B cell (primary cell): ENCODE data around the gene TLK2. TPM values are rescaled to one million over a fixed set of nuclear protein-coding genes. Genes with fewer than 3 reads are reported as not detected.
"Not testable (repeated sequence)": the region's sequence is repeated elsewhere in the genome, so short reads cannot be mapped to it uniquely, and the experiment has no call there.

Experiments used
- ATAC-seq: fragments of 200-7000 bp; cut with Tn5 transposase; one replicate; pipeline ENCODE4 v1.10.0; 2021; ENCODE audit warnings: low read depth, mild to moderate bottlenecking, moderate number of reproducible peaks, moderate library complexity
- CTCF ChIA-PET: fragments of 350-600 bp; sonication (Branson Sonifier 250); formaldehyde crosslinking; loops from one replicate; lab custom pipeline; 2021; ENCODE audit warnings: antibody characterized with exemption, inconsistent platforms; lab: Charles Lee
- POLR2A ChIA-PET: fragments of 350-600 bp; sonication (Branson Sonifier 250); formaldehyde crosslinking; loops from one replicate; lab custom pipeline; 2021; ENCODE audit warnings: antibody characterized with exemption; lab: Charles Lee
- DNase-seq: peaks from one replicate; pipeline ENCODE4 v3.0.0; 2013
- H2AFZ ChIP-seq: 2 replicates; pipeline ENCODE4 v1.6.1; 2012; ENCODE audit warnings: mild to moderate bottlenecking, low read depth, low read length; ENCODE audit not compliant: insufficient read depth, poor library complexity, severe bottlenecking
- H3K27ac ChIP-seq, 2 donors: 1 replicate in 1 of 2; 2 replicates in 1 of 2; pipeline ENCODE4 v1.5.1; 2012 to 2013; ENCODE audit warnings: low read length in 2 of 2, mild to moderate bottlenecking in 2 of 2, moderate library complexity in 1 of 2
- H3K27me3 ChIP-seq, 4 experiments: fragments of 200-600 bp in 1 of 4; sonication (generic) in 1 of 4; replicated peaks in 1 of 4; 1 replicate in 2 of 4; 2 replicates in 2 of 4; pipeline versions ENCODE4 v1.6.1 to v1.7.0; 2013 to 2016; ENCODE audit warnings: low read length in 3 of 4, mild to moderate bottlenecking in 2 of 4, mixed read lengths in 1 of 4, moderate library complexity in 1 of 4; ENCODE audit not compliant: insufficient read depth in 4 of 4, control insufficient read depth in 3 of 4; ENCODE audit errors: control extremely low read depth in 1 of 4
- H3K36me3 ChIP-seq, 2 experiments: replicated peaks in 1 of 2; 1 replicate in 1 of 2; 2 replicates in 1 of 2; pipeline versions ENCODE4 v1.6.1 to v1.7.1; 2013; ENCODE audit warnings: low read length in 1 of 2; ENCODE audit not compliant: insufficient read depth in 2 of 2, control insufficient read depth in 1 of 2; ENCODE audit errors: control extremely low read depth in 1 of 2, extremely low read depth in 1 of 2
- H3K4me1 ChIP-seq, 2 donors: fragments of 200-600 bp in 1 of 2; sonication (generic) in 1 of 2; 1 replicate in 1 of 2; 2 replicates in 1 of 2; pipeline versions ENCODE4 v1.5.1 to v1.6.1; 2013 to 2017; ENCODE audit warnings: low read length in 2 of 2; ENCODE audit not compliant: control insufficient read depth in 2 of 2, insufficient read depth in 2 of 2
- H3K4me2 ChIP-seq: replicated peaks from 2 replicates; pipeline ENCODE3; 2012; ENCODE audit warnings: mild to moderate bottlenecking, low read depth, low read length; ENCODE audit not compliant: poor library complexity, severe bottlenecking
- H3K4me3 ChIP-seq, 5 experiments: fragments of 200-600 bp in 1 of 5; sonication (generic) in 1 of 5; 1 replicate in 3 of 5; 2 replicates in 2 of 5; pipeline versions ENCODE4 v1.5.1 to v1.7.0; 2011 to 2016; ENCODE audit warnings: low read length in 4 of 5, mild to moderate bottlenecking in 4 of 5, low read depth in 2 of 5, control low read depth in 1 of 5, moderate library complexity in 1 of 5; ENCODE audit not compliant: insufficient read depth in 1 of 5; ENCODE audit errors: control extremely low read depth in 1 of 5, extremely low read depth in 1 of 5
- H3K79me2 ChIP-seq: fragments of 200-600 bp; sonication (generic); one replicate; pipeline ENCODE4 v1.6.0; 2016; ENCODE audit warnings: low read length; ENCODE audit not compliant: control insufficient read depth, insufficient read depth
- H3K9ac ChIP-seq: fragments of 200-600 bp; sonication (generic); 2 replicates; pipeline ENCODE4 v1.6.1; 2017; ENCODE audit warnings: mild to moderate bottlenecking, low read length, moderate library complexity
- H3K9me3 ChIP-seq, 3 donors: one replicate each; pipeline versions ENCODE4 v1.6.1 to v1.7.1; 2013; ENCODE audit warnings: low read length in 2 of 3; ENCODE audit not compliant: control insufficient read depth in 2 of 3, insufficient read depth in 1 of 3; ENCODE audit errors: control extremely low read depth in 1 of 3
- H4K20me1 ChIP-seq: 2 replicates; pipeline ENCODE4 v1.6.0; 2012; ENCODE audit warnings: mild to moderate bottlenecking, low read length; ENCODE audit not compliant: insufficient read depth, control insufficient read depth, poor library complexity, severe bottlenecking
- H3K27ac Mint-ChIP-seq: one replicate; pipeline ENCODE4 v1.8.0; 2021; ENCODE audit warnings: mixed read lengths
- H3K27me3 Mint-ChIP-seq: one replicate; pipeline ENCODE4 v1.8.0; 2021; ENCODE audit warnings: mixed read lengths
- H3K4me1 Mint-ChIP-seq: one replicate; pipeline ENCODE4 v1.8.0; 2021; ENCODE audit warnings: mixed read lengths
- H3K4me3 Mint-ChIP-seq: one replicate; pipeline ENCODE4 v1.8.0; 2021; ENCODE audit warnings: mixed read lengths
- H3K9me3 Mint-ChIP-seq: one replicate; pipeline ENCODE4 v1.8.0; 2022; ENCODE audit warnings: mixed read lengths; ENCODE audit not compliant: insufficient read depth
- WGBS: methylation state at CpG from one replicate; pipeline ENCODE4 v1.1.5; 2013; ENCODE audit warnings: missing lambda C conversion rate; ENCODE audit not compliant: insufficient coverage; 5-methylcytosine and 5-hydroxymethylcytosine counted together
- intact Hi-C: fragments of 100-400 bp; cut with micrococcal nuclease; formaldehyde crosslinking; loops from one replicate; pipeline ENCODE4 v1.10.0; 2022
- polyA plus RNA-seq: library from polyadenylated mRNA; depleted of rRNA; stranded (reverse); fragments of >200 nt; gene quantifications from 2 replicates; pipeline ENCODE4 v1.2.3, GENCODE V29; 2012
- total RNA-seq, 2 donors: library from RNA; stranded (reverse); fragments of 120-200 nt in 1 of 2; gene quantifications; 1 replicate in 1 of 2; 2 replicates in 1 of 2; pipeline versions ENCODE4 v1.2.3 to v1.2.4, GENCODE V29; 2013 to 2022

TLK2 gene
- total and polyA plus RNA-seq, 2 donors (not counting 1 experiment from before 2014, with no cell fraction given) = 36.3 to 75.3 TPM

DNA sequence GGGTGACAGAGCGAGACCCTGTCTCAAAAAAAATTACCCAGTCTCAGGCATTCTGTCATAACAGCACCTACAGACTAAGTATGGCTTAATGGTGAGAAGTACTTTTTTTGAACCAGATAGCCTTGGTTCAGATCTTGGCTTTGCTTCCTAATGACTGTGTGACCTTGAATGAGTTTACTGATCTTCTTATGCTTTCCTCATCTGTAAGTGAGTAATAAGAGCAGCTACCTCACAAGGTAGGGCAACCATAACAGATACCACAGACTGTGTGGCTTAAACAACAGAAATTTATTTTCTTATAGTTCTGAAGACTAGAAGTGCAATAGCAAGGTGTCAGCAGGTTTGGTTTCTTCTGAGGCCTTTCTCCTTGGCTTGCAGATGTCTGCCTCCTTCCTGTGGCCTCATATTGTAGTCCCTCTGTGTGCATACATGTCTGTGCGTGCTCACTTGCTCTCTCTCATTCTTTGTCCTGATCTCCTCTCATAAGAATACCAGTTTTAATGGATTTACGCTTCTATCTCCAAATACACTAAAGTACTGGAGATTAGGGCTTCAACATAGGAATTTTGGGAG lies 31.7 kb downstream of the TLK2 start:
- H3K4me3 Mint-ChIP-seq, H3K9me3 Mint-ChIP-seq, H3K27me3 ChIP-seq, intact Hi-C loops, H3K27me3 Mint-ChIP-seq, CTCF ChIA-PET, ATAC-seq, H3K27ac Mint-ChIP-seq, H3K4me1 ChIP-seq, POLR2A ChIA-PET, H3K36me3 ChIP-seq, H3K4me3 ChIP-seq, H3K9ac ChIP-seq, H3K27ac ChIP-seq, DNase-seq, H3K4me2 ChIP-seq, H2AFZ ChIP-seq, H3K9me3 ChIP-seq: not testable (repeated sequence)
- peaks cover 66% of the 10 kb centered on the region for H3K79me2 ChIP-seq
- H3K4me1 Mint-ChIP-seq = peaks cover 29% of the 10 kb centered on the region
- H4K20me1 ChIP-seq = peaks cover 35% of the 10 kb centered on the region
- WGBS = 100% methylated on average over 1 of the region's 3 CpGs

DNA sequence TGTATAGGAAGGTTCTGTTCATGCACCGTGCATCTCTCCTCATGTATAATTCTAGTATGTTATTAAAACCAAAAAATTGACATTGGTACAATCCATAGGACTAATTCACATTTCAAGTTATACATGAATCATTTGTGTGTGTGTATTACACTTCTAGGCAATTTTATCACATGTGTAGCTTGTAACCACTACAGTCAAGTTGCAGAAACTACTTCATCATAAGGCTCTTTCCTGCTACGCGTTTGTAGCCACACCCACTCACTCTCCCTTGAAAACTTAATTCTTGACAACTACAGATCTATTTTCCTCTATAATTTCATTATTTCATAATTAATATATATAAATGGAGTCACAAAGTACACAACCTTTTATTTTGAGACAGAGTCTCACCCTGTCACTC lies 32.4 kb downstream of the TLK2 start:
- peaks cover 30% of the 10 kb centered on the region for H4K20me1 ChIP-seq
- H3K4me3 Mint-ChIP-seq, H3K4me3 ChIP-seq, DNase-seq, H3K27ac ChIP-seq, H3K4me2 ChIP-seq, ATAC-seq, intact Hi-C loops, H3K27me3 ChIP-seq, POLR2A ChIA-PET, H3K9me3 Mint-ChIP-seq, H3K36me3 ChIP-seq, CTCF ChIA-PET, H2AFZ ChIP-seq, H3K27ac Mint-ChIP-seq, H3K9me3 ChIP-seq, H3K27me3 Mint-ChIP-seq, H3K9ac ChIP-seq, H3K4me1 ChIP-seq: not testable (repeated sequence)
- no CpG with 5 or more reads among the region's 3 CpGs for WGBS
- peaks cover 66% of the 10 kb centered on the region for H3K79me2 ChIP-seq
- peaks cover 25% of the 10 kb centered on the region for H3K4me1 Mint-ChIP-seq

DNA sequence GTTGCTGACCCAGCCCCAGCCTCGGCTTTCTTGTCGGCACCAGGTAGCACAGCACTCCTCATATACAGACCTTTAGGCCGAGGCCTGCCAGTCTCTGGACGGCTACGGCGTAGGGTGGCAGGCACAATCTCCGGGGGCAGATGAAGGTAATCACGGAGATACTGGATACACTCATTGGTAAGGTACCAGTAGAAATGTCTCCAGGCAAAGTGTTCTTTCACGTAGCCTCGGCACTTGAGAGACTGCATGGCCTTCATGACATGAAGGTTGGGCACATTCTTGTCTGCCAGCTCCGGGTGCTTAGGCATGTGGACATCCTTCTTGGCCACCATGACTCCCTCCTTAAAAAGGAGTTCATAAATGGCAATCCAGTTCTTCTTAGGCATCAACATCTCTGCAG lies 37.8 kb downstream of the TLK2 start:
- not testable (repeated sequence) for ATAC-seq

GRCh38 chr17:62521295-62521694 lies 42.7 kb downstream of the TLK2 start:
- H3K4me3 Mint-ChIP-seq, H3K4me1 ChIP-seq, H2AFZ ChIP-seq, H3K4me2 ChIP-seq, H3K4me1 Mint-ChIP-seq, H3K9me3 Mint-ChIP-seq, CTCF ChIA-PET, H3K27me3 ChIP-seq, intact Hi-C loops, H3K4me3 ChIP-seq, H3K27ac ChIP-seq, H3K27me3 Mint-ChIP-seq, DNase-seq, ATAC-seq, H3K9ac ChIP-seq, POLR2A ChIA-PET, H3K27ac Mint-ChIP-seq, H3K9me3 ChIP-seq: not testable (repeated sequence)
- H3K36me3 ChIP-seq = peaks cover 0 to 14% of the 10 kb centered on the region in 2 experiments
- H4K20me1 ChIP-seq = peaks cover 25% of the 10 kb centered on the region
- 100% methylated on average over 1 of the region's 5 CpGs for WGBS
- H3K79me2 ChIP-seq = peaks cover 27% of the 10 kb centered on the region

More for the DNA sequence above, 37.8 kb downstream of the TLK2 start:
- H3K4me3 Mint-ChIP-seq, H3K9ac ChIP-seq, H3K4me3 ChIP-seq, CTCF ChIA-PET, H3K4me1 Mint-ChIP-seq, H3K9me3 Mint-ChIP-seq, H3K27me3 ChIP-seq, H2AFZ ChIP-seq, H3K27ac ChIP-seq, intact Hi-C loops, H3K27ac Mint-ChIP-seq, POLR2A ChIA-PET, H3K4me1 ChIP-seq, H3K27me3 Mint-ChIP-seq, DNase-seq, H3K36me3 ChIP-seq, H3K4me2 ChIP-seq, H3K9me3 ChIP-seq: not testable (repeated sequence)
- WGBS = 100% methylated on average over 9 of the region's 11 CpGs
- H4K20me1 ChIP-seq = peaks cover 37% of the 10 kb centered on the region
- H3K79me2 ChIP-seq = peaks cover 60% of the 10 kb centered on the region
